Upper lobe of left lung (tissue), 4 donors: ENCODE results near the gene GABBR2.
A peak's percentile ranks its signal among the peaks of the same experiment; 100 is the strongest.

ENCODE experiments used
- CTCF ChIP-seq, 6 experiments: fragments of 450-650 bp in 4 of 6; fragments of 200-600 bp in 2 of 6; sonication (generic) in 2 of 6; IDR thresholded peaks; one replicate each; pipeline ENCODE4 v1.5.1; 2016 to 2019; ENCODE audit warnings: antibody characterized with exemption in 6 of 6
- EP300 ChIP-seq, 4 donors: sonication (generic); formaldehyde crosslinking; IDR thresholded peaks; one replicate each; pipeline ENCODE4 v1.5.1; 2017; ENCODE audit warnings: antibody characterized with exemption in 4 of 4, control low read depth in 2 of 4
- POLR2A ChIP-seq, 4 donors: fragments of 450-650 bp; IDR thresholded peaks; one replicate each; pipeline ENCODE4 v1.5.1; 2016 to 2017; ENCODE audit warnings: antibody characterized with exemption in 4 of 4, mild to moderate bottlenecking in 2 of 4
- POLR2AphosphoS5 ChIP-seq, 2 donors: sonication (generic); formaldehyde crosslinking; IDR thresholded peaks; one replicate each; pipeline ENCODE4 v1.5.1; 2017; ENCODE audit warnings: antibody characterized with exemption in 2 of 2

GRCh38 chr9:98330831-98331230, 377.9 kb downstream of the GABBR2 start:
- TF ChIP-seq CTCF (IDR thresholded peaks at IDR 0.05): no peak
- no peak for TF ChIP-seq POLR2AphosphoS5 (IDR thresholded peaks at IDR 0.05)
- TF ChIP-seq EP300 (IDR thresholded peaks at IDR 0.05): peak in 1 of 4 donors; percentile 33
- TF ChIP-seq POLR2A (IDR thresholded peaks at IDR 0.05): no peak
